ENCODE results near the gene DMC1. TPM values are rescaled to one million over a fixed set of nuclear protein-coding genes. Genes with fewer than 3 reads are reported as not detected.

The DMC1 gene
- total and polyA plus RNA-seq, 2 donors (not counting 3 experiments of a cell fraction or from before 2014, with no cell fraction given): 0.22 to 0.91 TPM

GRCh38 chr22:38614332-38615063 is 44.5 kb upstream of the DMC1 start:
- H3K36me3 ChIP-seq (ENCODE audit: control insufficient read depth in 2 of 2, extremely low read depth in 1 of 2, insufficient read depth in 2 of 2, low read length in 2 of 2): no peaks in the 10 kb centered on the region
- no peaks in the 10 kb centered on the region for H3K9me1 ChIP-seq (replicated peaks; ENCODE audit: control insufficient read depth, extremely low read depth, insufficient read depth, low read length)
- no peak overlapping the region for H3K4me2 ChIP-seq (ENCODE audit: insufficient read depth, low read length)
- no peaks in the 10 kb centered on the region for H3K4me1 ChIP-seq (ENCODE audit: control insufficient read depth, extremely low read depth, insufficient read depth, low read length)
- no TSS peak for BruUV-seq (replicated peaks)
- no peaks in the 10 kb centered on the region for H4K20me1 ChIP-seq (replicated peaks; ENCODE audit: control insufficient read depth, extremely low read depth, insufficient read depth, low read length)
- dilution Hi-C loops (cut with MboI; ENCODE audit: extremely low pct_ligation_motif_present, low sequenced_read_pairs): no loop called here
- no peak overlapping the region for H3K4me3 ChIP-seq (replicated peaks in 1 of 3; ENCODE audit: insufficient read depth in 1 of 3, low read depth in 1 of 3, low read length in 3 of 3)
- no peak for FAIRE-seq
- POLR2A ChIA-PET: no interaction called here
- H3K27me3 ChIP-seq (ENCODE audit: control insufficient read depth in 2 of 2, insufficient read depth in 2 of 2, low read length in 2 of 2): no peaks in the 10 kb centered on the region
- CTCF ChIA-PET: interaction anchor here (1.8 kb wide), 2 partner anchors 12 to 563 kb away, joined by 4 to 5 read pairs; no protein-coding TSS in a partner anchor
- no peaks in the 10 kb centered on the region for H3K9me3 ChIP-seq (replicated peaks; ENCODE audit: control insufficient read depth, insufficient read depth, low read length)
- H3K79me2 ChIP-seq (ENCODE audit: control insufficient read depth, insufficient read depth, low read length): no peaks in the 10 kb centered on the region
- no peak for TF ChIP-seq MAX (IDR thresholded peaks at IDR 0.05; ENCODE audit: insufficient read depth, insufficient read length)
- DNase-seq (ENCODE audit: low read depth, low spot score): no peak
- intact Hi-C loops (cut with micrococcal nuclease): no loop called here
- H2AFZ ChIP-seq (ENCODE audit: low read depth, low read length): no peak overlapping the region
- no peak overlapping the region for H3K9ac ChIP-seq (replicated peaks; ENCODE audit: extremely low read depth, insufficient read depth, low read length)
- no peak overlapping the region for H3K27ac ChIP-seq (ENCODE audit: insufficient read depth, low read depth, low read length)

GRCh38 chr22:38613588-38613987 is 43.6 kb upstream of the DMC1 start:
- POLR2A ChIA-PET: no interaction called here
- CTCF ChIA-PET: interaction anchor here (0.5 to 1.8 kb wide), 7 partner anchors 8 to 562 kb away, joined by 3 to 5 read pairs (median 4); no protein-coding TSS in a partner anchor

More at GRCh38 chr22:38613588-38613987, 43.6 kb upstream of the DMC1 start:
- no peaks in the 10 kb centered on the region for H3K79me2 ChIP-seq (ENCODE audit: control insufficient read depth, insufficient read depth, low read length)
- FAIRE-seq (no peak), DNase-seq (ENCODE audit: low read depth, low spot score) (no peak)
- no TSS peak for BruUV-seq (replicated peaks)
- H2AFZ ChIP-seq (ENCODE audit: low read depth, low read length): no peak overlapping the region
- intact Hi-C loops (cut with micrococcal nuclease): no loop called here
- H3K27me3 ChIP-seq (ENCODE audit: control insufficient read depth in 2 of 2, insufficient read depth in 2 of 2, low read length in 2 of 2): no peaks in the 10 kb centered on the region
- H4K20me1 ChIP-seq (replicated peaks; ENCODE audit: control insufficient read depth, extremely low read depth, insufficient read depth, low read length): no peaks in the 10 kb centered on the region
- H3K4me2 ChIP-seq (ENCODE audit: insufficient read depth, low read length): no peak overlapping the region
- no peak for TF ChIP-seq FOS (IDR thresholded peaks at IDR 0.05; ENCODE audit: borderline replicate concordance, insufficient read depth, low read length)
- no peak for TF ChIP-seq GATA2 (IDR thresholded peaks at IDR 0.05; ENCODE audit: insufficient read depth, insufficient read length, low read depth, low read length)
- TF ChIP-seq MAX (IDR thresholded peaks at IDR 0.05; ENCODE audit: insufficient read depth, insufficient read length): no peak
- no peak for TF ChIP-seq MYC (IDR thresholded peaks at IDR 0.05; ENCODE audit: low read depth, low read length)
- no peak for TF ChIP-seq EZH2 (IDR thresholded peaks at IDR 0.05; ENCODE audit: borderline replicate concordance, low read depth, low read length, severe bottlenecking)
- TF ChIP-seq CTCF (IDR thresholded peaks at IDR 0.05; ENCODE audit: extremely low read depth in 1 of 2, insufficient read depth in 1 of 2, low read depth in 1 of 2, low read length in 2 of 2): no peak
- TF ChIP-seq JUN (IDR thresholded peaks at IDR 0.05; ENCODE audit: borderline replicate concordance, insufficient read depth, insufficient read length, low read depth): no peak
- no peak for TF ChIP-seq POLR2AphosphoS5 (IDR thresholded peaks at IDR 0.05; ENCODE audit: insufficient read depth, low read depth, low read length)
- no peak for TF ChIP-seq POLR2A (IDR thresholded peaks at IDR 0.05; ENCODE audit: low read depth, low read length)
- H3K9ac ChIP-seq (replicated peaks; ENCODE audit: extremely low read depth, insufficient read depth, low read length): no peak overlapping the region
- dilution Hi-C loops (cut with MboI; ENCODE audit: extremely low pct_ligation_motif_present, low sequenced_read_pairs): no loop called here
- no peaks in the 10 kb centered on the region for H3K36me3 ChIP-seq (ENCODE audit: control insufficient read depth in 2 of 2, extremely low read depth in 1 of 2, insufficient read depth in 2 of 2, low read length in 2 of 2)
- H3K9me3 ChIP-seq (replicated peaks; ENCODE audit: control insufficient read depth, insufficient read depth, low read length): no peaks in the 10 kb centered on the region
- H3K9me1 ChIP-seq (replicated peaks; ENCODE audit: control insufficient read depth, extremely low read depth, insufficient read depth, low read length): no peaks in the 10 kb centered on the region
- no peak overlapping the region for H3K4me3 ChIP-seq (replicated peaks in 1 of 3; ENCODE audit: insufficient read depth in 1 of 3, low read depth in 1 of 3, low read length in 3 of 3)
- no peak overlapping the region for H3K27ac ChIP-seq (ENCODE audit: insufficient read depth, low read depth, low read length)
- no peaks in the 10 kb centered on the region for H3K4me1 ChIP-seq (ENCODE audit: control insufficient read depth, extremely low read depth, insufficient read depth, low read length)

Data from endothelial cell of umbilical vein (primary cell).